Retinal pigment epithelial cell (primary cell): ENCODE results near the gene CD52.

Source experiments
- DNase-seq: peaks from one replicate; pipeline ENCODE4 v3.0.0-alpha.2; 2010; ENCODE audit warnings: low read depth
- H3K4me3 ChIP-seq: 2 replicates; pipeline ENCODE4 v1.5.1; 2011; ENCODE audit warnings: mild to moderate bottlenecking, low read length, control low read depth, moderate library complexity
- CTCF ChIP-seq: conservative IDR thresholded peaks from 2 replicates; pipeline ENCODE4 v1.5.1; 2011; ENCODE audit warnings: low read depth, low read length, control low read depth, inconsistent platforms

CD52 gene

DNA sequence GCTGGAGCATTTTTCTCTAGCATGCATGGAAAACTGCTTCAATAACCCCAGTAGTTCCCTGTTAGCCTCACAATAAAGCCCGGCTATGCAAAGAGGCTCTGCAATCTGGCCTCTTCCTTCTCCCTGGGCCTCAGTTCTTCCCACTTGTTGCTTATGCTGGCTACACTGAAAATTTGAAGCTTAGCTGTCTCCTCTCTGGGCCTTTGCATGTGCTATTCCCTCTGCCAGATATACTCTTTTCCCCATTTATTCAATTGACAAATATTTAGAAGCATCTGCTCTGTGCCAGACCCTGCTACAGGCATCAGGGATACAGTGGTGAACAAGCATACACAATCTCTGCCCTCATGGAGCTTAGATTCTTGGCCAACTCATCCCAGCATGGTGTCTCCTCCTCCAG lies 20.9 kb downstream of the CD52 start:
- H3K4me3 ChIP-seq, result no peak overlapping the region
- no peak for DNase-seq
- no peak for TF ChIP-seq CTCF

DNA sequence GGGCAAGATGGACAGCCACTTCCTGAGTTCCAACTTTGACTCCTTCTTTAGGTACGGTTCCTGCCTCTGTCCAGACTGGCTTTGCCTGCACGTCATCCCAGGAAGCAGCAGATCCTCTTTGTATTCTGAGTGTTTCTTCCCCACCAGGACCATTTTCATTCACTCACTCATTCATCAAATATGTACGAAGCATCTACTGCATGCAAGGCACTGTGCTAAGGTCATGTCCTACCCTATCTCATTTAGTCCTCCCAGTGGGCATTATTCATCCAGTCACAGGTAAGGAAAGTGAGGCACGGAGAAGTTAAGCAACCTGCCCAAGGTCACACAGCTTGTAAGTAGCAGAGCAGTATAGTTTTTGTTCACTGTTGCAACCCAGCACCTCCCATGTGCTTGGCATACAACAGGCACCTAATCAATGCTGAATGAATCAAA lies 22.3 kb downstream of the CD52 start:
- no peak overlapping the region for H3K4me3 ChIP-seq
- no peak for DNase-seq
- TF ChIP-seq CTCF, result no peak

GRCh38 chr1:26344147-26344920 lies 26.6 kb downstream of the CD52 start:
- no peak for DNase-seq
- TF ChIP-seq CTCF, result no peak
- H3K4me3 ChIP-seq, result no peak overlapping the region

DNA sequence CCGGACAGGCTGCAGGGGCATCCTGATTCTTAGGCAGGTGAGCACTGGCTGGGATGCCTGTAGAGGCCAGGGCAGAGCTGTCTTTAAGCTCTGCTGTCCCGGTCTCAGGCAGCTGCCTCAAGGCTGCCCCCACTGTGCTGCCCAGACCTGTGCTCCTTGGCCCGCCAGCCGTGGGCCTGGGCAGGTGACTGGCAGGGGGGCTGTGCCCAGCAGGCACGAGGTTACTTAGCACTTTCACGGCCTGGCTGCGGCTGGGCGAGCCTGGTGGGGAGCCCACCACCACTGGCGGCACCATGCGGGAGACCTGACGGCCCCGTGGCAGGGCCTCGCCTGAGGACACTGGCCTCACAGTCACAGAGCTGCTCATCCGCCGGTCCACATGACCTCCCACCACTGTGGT lies 28.0 kb downstream of the CD52 start:
- DNase-seq, result no peak
- no peak for TF ChIP-seq CTCF
- H3K4me3 ChIP-seq, result no peak overlapping the region

DNA sequence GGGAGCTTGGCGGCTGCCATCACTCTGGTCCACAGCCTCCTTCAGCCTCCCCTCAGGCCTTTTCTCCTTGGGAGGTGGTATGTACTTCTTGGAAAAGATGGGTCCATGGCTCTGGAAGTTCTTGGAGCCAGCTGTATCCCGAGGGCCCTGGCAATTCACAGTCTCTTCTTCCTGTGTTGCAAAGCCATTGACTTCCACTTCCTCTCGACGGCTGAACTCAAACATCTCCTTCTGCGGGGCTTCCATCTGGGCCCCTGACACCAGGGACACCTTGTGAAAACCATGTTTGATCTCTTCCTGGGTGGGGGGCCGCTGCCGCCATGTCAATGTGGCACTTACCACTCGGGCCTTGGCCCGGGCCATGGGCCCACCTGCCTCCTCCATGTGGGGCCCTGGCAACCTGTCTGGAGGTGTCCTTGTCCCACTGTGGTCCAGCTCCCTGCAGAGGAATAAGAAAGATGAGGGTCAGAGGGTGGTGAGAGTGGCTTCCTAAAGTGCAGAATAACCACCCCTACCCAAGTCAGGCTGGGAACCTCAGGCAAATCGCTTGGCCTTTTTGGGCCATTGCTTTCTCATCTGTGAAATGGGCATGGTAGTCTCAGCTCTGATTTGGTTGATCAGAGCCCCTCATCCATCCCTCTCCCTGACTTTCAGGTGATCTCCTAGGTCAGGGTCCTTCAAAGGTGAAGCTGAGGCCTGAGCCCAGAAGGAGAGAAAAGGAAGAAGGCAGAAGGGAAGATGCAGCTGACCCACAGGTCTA lies 28.7 kb downstream of the CD52 start:
- DNase-seq, result no peak
- no peak overlapping the region for H3K4me3 ChIP-seq
- TF ChIP-seq CTCF, result no peak

GRCh38 chr1:26349188-26349876 lies 31.6 kb downstream of the CD52 start:
- no peak for DNase-seq
- no peak overlapping the region for H3K4me3 ChIP-seq
- no peak for TF ChIP-seq CTCF
